Measurements from ENCODE around the gene TRAPPC1.

TRAPPC1 gene

DNA sequence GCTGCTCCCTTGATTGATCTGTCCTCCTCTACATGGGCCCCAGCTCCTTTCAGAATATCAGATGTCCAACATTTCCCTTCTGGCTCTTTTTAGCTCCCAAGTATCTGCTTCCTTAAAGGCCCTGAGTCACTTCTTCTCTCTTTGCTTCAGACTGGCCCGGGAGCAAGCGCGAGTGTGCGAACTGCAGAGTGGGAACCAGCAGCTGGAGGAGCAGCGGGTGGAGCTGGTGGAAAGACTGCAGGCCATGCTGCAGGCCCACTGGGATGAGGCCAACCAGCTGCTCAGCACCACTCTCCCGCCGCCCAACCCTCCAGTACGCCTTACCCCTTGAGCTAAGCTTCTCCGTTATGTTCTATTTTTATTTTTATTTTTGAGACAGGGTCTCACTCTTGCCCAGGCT lies 12.6 kb upstream of the TRAPPC1 start:
- Histone ChIP-seq H3K27ac (ENCODE audit: insufficient read depth, low read length, poor library complexity, severe bottlenecking) (no peak overlapping the region), H3K4me1 (ENCODE audit: control insufficient read depth, insufficient read depth, low read length, poor library complexity, severe bottlenecking) (no peaks in the 10 kb centered on the region), H3K9me3 (ENCODE audit: control insufficient read depth, low read length) (no peaks in the 10 kb centered on the region), H3K27me3 (replicated peaks; ENCODE audit: control insufficient read depth, insufficient read depth, low read length, poor library complexity, severe bottlenecking) (no peaks in the 10 kb centered on the region), H3K4me3 (ENCODE audit: insufficient read depth, low read depth, low read length, poor library complexity, severe bottlenecking) (no peak overlapping the region), H3K36me3 (ENCODE audit: control insufficient read depth, insufficient read depth, low read length) (peaks cover 53% of the 10 kb centered on the region)
- DNase-seq: no peak

DNA sequence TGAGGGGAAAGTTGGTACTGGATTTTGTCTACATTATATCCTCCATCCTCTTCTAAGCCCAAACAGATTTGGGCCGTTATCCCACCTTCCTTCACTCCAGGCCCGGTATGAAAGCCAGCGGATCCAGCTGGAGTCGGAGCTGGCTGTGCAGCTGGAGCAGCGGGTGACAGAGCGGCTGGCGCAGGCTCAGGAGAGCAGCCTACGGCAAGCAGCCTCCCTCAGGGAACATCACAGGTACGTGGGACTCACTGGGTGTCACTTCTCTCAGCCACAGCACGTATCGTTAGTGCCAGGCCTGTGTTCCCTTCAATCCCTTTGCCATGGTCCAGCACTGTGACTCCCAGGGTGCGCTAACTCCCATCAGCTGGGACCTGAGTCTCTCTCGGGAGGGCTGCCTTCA lies 11.5 kb upstream of the TRAPPC1 start:
- no peaks in the 10 kb centered on the region for H3K9me3 ChIP-seq (ENCODE audit: control insufficient read depth, low read length)
- no peaks in the 10 kb centered on the region for H3K27me3 ChIP-seq (replicated peaks; ENCODE audit: control insufficient read depth, insufficient read depth, low read length, poor library complexity, severe bottlenecking)
- no peaks in the 10 kb centered on the region for H3K4me1 ChIP-seq (ENCODE audit: control insufficient read depth, insufficient read depth, low read length, poor library complexity, severe bottlenecking)
- no peak for DNase-seq
- H3K4me3 ChIP-seq (ENCODE audit: insufficient read depth, low read depth, low read length, poor library complexity, severe bottlenecking): no peak overlapping the region
- no peak overlapping the region for H3K27ac ChIP-seq (ENCODE audit: insufficient read depth, low read length, poor library complexity, severe bottlenecking)
- H3K36me3 ChIP-seq (ENCODE audit: control insufficient read depth, insufficient read depth, low read length): peaks cover 46% of the 10 kb centered on the region

DNA sequence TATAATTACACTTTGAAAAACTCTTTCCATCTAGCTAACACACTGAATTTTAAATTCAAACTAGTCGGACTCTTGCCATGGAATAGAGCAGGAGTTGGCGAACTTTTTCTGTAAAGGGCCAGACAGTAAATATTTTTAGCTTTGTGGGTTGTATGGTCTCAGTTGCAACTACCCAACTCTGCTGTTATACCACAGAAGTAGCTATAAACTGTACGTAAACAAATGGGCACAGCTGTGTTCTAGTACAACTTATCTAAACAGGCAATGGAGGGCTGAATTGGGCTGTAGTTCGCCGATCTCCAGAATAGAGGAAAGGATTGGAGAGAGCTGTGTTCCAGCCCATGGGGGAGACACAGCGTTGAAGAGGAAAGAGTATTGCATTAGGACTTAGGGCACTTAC lies 9.0 kb upstream of the TRAPPC1 start:
- Histone ChIP-seq H3K4me3 (ENCODE audit: insufficient read depth, low read depth, low read length, poor library complexity, severe bottlenecking) (no peak overlapping the region), H3K27ac (ENCODE audit: insufficient read depth, low read length, poor library complexity, severe bottlenecking) (no peak overlapping the region), H3K9me3 (ENCODE audit: control insufficient read depth, low read length) (no peaks in the 10 kb centered on the region), H3K4me1 (ENCODE audit: control insufficient read depth, insufficient read depth, low read length, poor library complexity, severe bottlenecking) (no peaks in the 10 kb centered on the region), H3K27me3 (replicated peaks; ENCODE audit: control insufficient read depth, insufficient read depth, low read length, poor library complexity, severe bottlenecking) (no peaks in the 10 kb centered on the region), H3K36me3 (ENCODE audit: control insufficient read depth, insufficient read depth, low read length) (peaks cover 38% of the 10 kb centered on the region)
- no peak for DNase-seq

DNA sequence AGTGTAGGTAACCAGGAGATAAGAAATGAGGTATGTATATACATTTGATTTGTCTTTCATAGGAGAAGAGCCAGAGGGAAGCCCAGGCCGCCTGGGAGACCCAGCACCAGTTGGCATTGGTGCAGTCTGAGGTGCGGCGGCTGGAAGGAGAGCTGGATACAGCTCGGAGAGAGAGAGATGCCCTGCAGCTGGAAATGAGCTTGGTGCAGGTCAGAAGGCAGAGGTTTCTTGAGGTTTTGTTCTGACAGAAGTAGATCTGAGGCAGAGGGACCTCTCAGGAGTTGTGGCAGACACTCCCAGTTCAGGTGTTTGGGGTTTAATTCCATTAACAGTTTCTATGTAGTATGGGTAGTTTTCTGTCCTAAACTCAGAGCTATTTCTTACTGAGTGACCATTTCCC lies 8.3 kb upstream of the TRAPPC1 start:
- H3K27me3 ChIP-seq (replicated peaks; ENCODE audit: control insufficient read depth, insufficient read depth, low read length, poor library complexity, severe bottlenecking): no peaks in the 10 kb centered on the region
- H3K27ac ChIP-seq (ENCODE audit: insufficient read depth, low read length, poor library complexity, severe bottlenecking): no peak overlapping the region
- H3K9me3 ChIP-seq (ENCODE audit: control insufficient read depth, low read length): no peaks in the 10 kb centered on the region
- no peak for DNase-seq
- no peaks in the 10 kb centered on the region for H3K4me1 ChIP-seq (ENCODE audit: control insufficient read depth, insufficient read depth, low read length, poor library complexity, severe bottlenecking)
- H3K4me3 ChIP-seq (ENCODE audit: insufficient read depth, low read depth, low read length, poor library complexity, severe bottlenecking): no peak overlapping the region
- H3K36me3 ChIP-seq (ENCODE audit: control insufficient read depth, insufficient read depth, low read length): peaks cover 33% of the 10 kb centered on the region

DNA sequence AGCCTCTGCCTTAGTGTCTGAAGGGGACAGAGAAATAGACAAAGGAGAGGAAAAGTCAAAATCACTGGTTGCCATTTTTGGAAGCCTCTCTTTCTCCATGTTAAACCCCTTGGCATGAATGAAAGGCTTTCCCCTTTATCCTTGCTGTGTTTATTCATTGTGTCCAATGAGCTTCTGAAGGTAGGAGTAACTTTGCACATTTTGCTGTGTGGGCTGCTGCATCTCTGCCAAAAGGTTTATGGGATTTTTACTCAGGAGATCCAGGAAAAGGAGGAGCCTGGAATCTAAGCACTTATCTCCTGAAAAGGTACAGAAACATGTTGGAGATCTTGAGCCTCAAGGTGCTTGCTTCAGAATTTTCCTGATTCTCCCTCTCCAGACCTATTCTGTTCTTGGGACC lies 4.1 kb upstream of the TRAPPC1 start:
- H3K36me3 ChIP-seq (ENCODE audit: control insufficient read depth, insufficient read depth, low read length): peaks cover 11% of the 10 kb centered on the region

DNA sequence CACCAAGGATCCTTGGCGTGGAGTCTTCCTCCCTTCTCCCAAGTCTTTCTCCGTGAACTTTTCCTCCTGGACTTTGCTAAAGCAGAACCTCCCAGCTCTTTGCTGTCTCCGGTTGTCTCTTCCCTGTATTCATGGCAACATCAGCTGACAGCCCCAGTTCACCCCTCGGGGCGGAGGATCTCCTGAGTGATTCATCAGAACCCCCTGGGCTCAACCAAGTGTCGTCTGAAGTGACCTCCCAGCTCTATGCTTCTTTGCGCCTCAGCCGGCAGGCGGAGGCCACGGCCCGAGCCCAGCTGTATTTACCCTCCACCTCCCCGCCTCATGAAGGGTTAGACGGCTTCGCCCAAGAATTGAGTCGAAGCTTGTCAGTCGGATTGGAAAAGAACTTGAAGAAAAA lies 1.2 kb upstream of the TRAPPC1 start:
- DNase-seq: no peak
- H3K4me3 ChIP-seq (ENCODE audit: insufficient read depth, low read depth, low read length, poor library complexity, severe bottlenecking): peak overlapping the region; percentile 94
- no peak overlapping the region for H3K27ac ChIP-seq (ENCODE audit: insufficient read depth, low read length, poor library complexity, severe bottlenecking)
- H3K9me3 ChIP-seq (ENCODE audit: control insufficient read depth, low read length): no peaks in the 10 kb centered on the region
- peaks cover 18% of the 10 kb centered on the region for H3K36me3 ChIP-seq (ENCODE audit: control insufficient read depth, insufficient read depth, low read length)
- H3K4me1 ChIP-seq (ENCODE audit: control insufficient read depth, insufficient read depth, low read length, poor library complexity, severe bottlenecking): peaks cover 29% of the 10 kb centered on the region
- no peaks in the 10 kb centered on the region for H3K27me3 ChIP-seq (replicated peaks; ENCODE audit: control insufficient read depth, insufficient read depth, low read length, poor library complexity, severe bottlenecking)

More for the DNA sequence above, 4.1 kb upstream of the TRAPPC1 start:
- Histone ChIP-seq H3K27ac (ENCODE audit: insufficient read depth, low read length, poor library complexity, severe bottlenecking) (no peak overlapping the region), H3K4me3 (ENCODE audit: insufficient read depth, low read depth, low read length, poor library complexity, severe bottlenecking) (no peak overlapping the region), H3K9me3 (ENCODE audit: control insufficient read depth, low read length) (no peaks in the 10 kb centered on the region), H3K27me3 (replicated peaks; ENCODE audit: control insufficient read depth, insufficient read depth, low read length, poor library complexity, severe bottlenecking) (no peaks in the 10 kb centered on the region), H3K4me1 (ENCODE audit: control insufficient read depth, insufficient read depth, low read length, poor library complexity, severe bottlenecking) (peaks cover 14% of the 10 kb centered on the region)
- no peak for DNase-seq

DNA sequence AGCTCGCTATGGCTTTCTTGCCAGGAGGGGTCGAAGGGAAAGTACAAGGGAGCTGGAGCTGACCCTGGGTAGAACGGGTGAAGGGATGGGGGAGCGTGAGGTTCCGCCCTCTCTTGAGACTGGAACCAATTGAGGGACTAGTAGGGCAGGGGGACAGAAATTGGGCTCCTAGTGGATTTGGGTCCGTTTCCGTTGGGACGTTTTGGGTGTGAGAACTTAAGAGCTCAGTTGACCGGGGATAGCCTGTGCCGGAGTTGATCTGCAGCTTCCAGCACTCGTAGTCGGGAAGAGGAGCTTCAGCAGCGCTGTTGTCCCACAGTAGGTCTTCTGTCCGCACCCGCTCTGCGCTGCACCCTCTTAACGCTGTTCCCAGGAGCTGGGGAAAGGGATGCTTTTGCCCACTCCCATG lies 741 bp upstream of the TRAPPC1 start:
- H3K4me1 ChIP-seq (ENCODE audit: control insufficient read depth, insufficient read depth, low read length, poor library complexity, severe bottlenecking): peaks cover 29% of the 10 kb centered on the region
- peak in 1 of 3 donors; percentile 8 for DNase-seq

DNA sequence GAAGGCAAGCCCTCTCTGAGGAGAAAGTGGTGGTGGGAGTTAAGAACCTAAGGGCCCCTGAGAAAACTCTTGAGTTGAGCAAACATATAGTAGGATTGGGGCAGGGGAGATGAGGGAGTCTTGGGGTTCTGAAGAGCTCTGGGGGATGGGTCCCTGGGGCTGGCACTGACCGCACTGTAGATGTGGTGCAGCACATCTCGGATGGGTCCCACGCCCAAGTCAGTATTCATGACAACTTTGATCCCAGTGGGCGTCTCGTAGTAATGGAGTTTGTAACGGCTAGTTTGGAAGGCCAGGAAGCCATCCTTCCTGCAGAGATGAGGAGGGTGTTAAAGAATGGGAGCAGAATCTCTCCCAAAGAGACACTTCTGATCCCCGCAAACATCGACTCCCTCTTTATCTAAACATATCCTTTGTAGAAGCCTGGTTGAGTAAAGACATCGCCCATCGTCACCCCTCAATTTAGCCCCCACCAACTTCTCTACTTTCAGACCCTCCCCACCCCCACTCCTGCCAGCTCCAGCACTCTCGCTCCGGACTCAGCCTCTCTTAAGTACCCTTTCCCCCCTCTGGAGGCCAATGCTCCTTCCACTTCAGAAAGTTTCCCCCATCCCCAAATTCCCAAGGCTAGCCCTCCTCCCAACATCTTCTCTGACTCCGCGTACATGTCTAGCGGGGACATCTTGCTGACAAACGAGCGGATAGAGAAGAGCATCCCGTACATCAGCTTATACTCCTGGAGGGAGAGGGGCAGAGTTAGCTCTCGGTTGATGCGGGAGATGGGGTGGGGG lies 710 bp downstream of the TRAPPC1 start:
- peaks cover 7% of the 10 kb centered on the region for H3K36me3 ChIP-seq (ENCODE audit: control insufficient read depth, insufficient read depth, low read length)
- H3K4me3 ChIP-seq (ENCODE audit: insufficient read depth, low read depth, low read length, poor library complexity, severe bottlenecking): peak overlapping the region; percentile 94
- H3K4me1 ChIP-seq (ENCODE audit: control insufficient read depth, insufficient read depth, low read length, poor library complexity, severe bottlenecking): peaks cover 29% of the 10 kb centered on the region
- DNase-seq: no peak
- H3K27ac ChIP-seq (ENCODE audit: insufficient read depth, low read length, poor library complexity, severe bottlenecking): peak overlapping the region; percentile 89
- H3K9me3 ChIP-seq (ENCODE audit: control insufficient read depth, low read length): no peaks in the 10 kb centered on the region
- H3K27me3 ChIP-seq (replicated peaks; ENCODE audit: control insufficient read depth, insufficient read depth, low read length, poor library complexity, severe bottlenecking): no peaks in the 10 kb centered on the region

More for the DNA sequence above, 741 bp upstream of the TRAPPC1 start:
- no peaks in the 10 kb centered on the region for H3K9me3 ChIP-seq (ENCODE audit: control insufficient read depth, low read length)
- H3K4me3 ChIP-seq (ENCODE audit: insufficient read depth, low read depth, low read length, poor library complexity, severe bottlenecking): peak overlapping the region; percentile 94
- peak overlapping the region; percentile 89 for H3K27ac ChIP-seq (ENCODE audit: insufficient read depth, low read length, poor library complexity, severe bottlenecking)
- H3K27me3 ChIP-seq (replicated peaks; ENCODE audit: control insufficient read depth, insufficient read depth, low read length, poor library complexity, severe bottlenecking): no peaks in the 10 kb centered on the region
- peaks cover 18% of the 10 kb centered on the region for H3K36me3 ChIP-seq (ENCODE audit: control insufficient read depth, insufficient read depth, low read length)

DNA sequence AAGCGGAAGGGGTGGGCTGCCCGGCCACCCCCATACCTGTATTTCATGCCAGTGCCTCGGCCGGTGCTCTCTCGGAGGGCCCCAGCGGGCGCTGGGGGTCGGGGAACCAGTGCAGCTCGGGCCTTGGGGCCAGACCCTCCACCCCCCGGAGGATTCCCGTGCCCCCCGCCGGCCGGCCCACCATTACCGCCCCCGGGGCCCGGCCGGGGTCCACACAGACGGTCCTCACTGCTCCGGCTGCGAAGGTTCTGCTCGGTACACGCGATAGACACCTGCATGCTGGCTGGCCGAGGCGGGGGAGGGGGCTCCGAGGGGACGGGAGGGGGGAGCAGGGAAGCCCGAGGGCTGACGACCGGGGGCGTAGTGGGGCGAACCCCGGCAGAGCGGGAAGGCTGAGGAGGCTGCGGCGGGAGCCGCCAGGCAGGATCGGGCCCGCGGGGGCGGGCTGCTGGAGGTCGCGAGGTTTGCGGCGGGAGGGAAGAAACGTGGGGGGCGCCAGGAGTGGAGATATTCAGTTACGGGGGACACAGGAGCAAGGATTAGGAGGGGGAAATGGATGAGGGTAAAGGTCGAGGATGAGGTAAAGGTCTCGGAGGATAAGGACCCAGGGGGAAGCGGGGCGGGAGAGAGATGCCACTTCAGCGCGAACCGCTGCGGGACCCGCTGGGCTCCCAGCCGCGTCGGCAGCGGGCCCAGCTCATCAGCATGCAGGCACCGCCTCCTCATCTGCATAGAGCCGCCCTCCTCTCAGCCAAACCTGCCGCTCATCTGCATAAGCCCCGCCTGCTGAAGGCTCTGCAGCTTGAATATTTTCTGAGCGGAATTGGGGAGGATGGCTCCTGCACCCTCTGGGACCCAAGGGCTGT lies 2.4 kb downstream of the TRAPPC1 start, which contains the start of gene KCNAB3:
TSS of gene KCNAB3 (minus strand) at position 699 of the 866 bp plus-strand sequence. CDS start at position 278, 421 bp downstream.
- H3K9me3 ChIP-seq (ENCODE audit: control insufficient read depth, low read length): no peaks in the 10 kb centered on the region
- H3K36me3 ChIP-seq (ENCODE audit: control insufficient read depth, insufficient read depth, low read length): peaks cover 7% of the 10 kb centered on the region
- H3K4me3 ChIP-seq (ENCODE audit: insufficient read depth, low read depth, low read length, poor library complexity, severe bottlenecking): no peak within 1 kb of the TSS
- peaks cover 29% of the 10 kb centered on the region for H3K4me1 ChIP-seq (ENCODE audit: control insufficient read depth, insufficient read depth, low read length, poor library complexity, severe bottlenecking)
- H3K27me3 ChIP-seq (replicated peaks; ENCODE audit: control insufficient read depth, insufficient read depth, low read length, poor library complexity, severe bottlenecking): no peaks in the 10 kb centered on the region
- peak in 2 of 3 donors; percentile 53 for DNase-seq
- H3K27ac ChIP-seq (ENCODE audit: insufficient read depth, low read length, poor library complexity, severe bottlenecking): no peak within 1 kb of the TSS

DNA sequence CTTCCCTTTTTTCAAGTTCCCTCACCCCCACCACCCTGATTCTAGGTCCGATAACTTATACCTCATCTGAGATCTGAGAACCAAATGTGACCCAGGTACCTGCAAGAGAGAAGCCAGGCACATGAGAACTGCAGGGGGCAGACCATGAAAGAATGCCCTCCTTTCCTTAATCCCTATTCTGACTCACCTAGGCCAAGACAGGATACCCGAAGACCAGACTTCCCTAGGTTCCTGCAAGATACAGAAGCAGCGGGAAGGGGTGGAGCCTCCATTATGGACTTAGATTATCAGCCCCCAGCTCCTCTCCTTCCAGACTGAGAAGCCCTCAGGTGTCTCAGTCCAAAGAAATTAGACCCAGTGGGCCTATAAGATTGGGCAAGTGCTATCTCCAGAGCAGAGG lies 4.2 kb downstream of the TRAPPC1 start:
- Histone ChIP-seq H3K36me3 (ENCODE audit: control insufficient read depth, insufficient read depth, low read length) (peaks cover 7% of the 10 kb centered on the region), H3K4me1 (ENCODE audit: control insufficient read depth, insufficient read depth, low read length, poor library complexity, severe bottlenecking) (peaks cover 26% of the 10 kb centered on the region), H3K27me3 (replicated peaks; ENCODE audit: control insufficient read depth, insufficient read depth, low read length, poor library complexity, severe bottlenecking) (no peaks in the 10 kb centered on the region), H3K27ac (ENCODE audit: insufficient read depth, low read length, poor library complexity, severe bottlenecking) (no peak overlapping the region), H3K9me3 (ENCODE audit: control insufficient read depth, low read length) (no peaks in the 10 kb centered on the region), H3K4me3 (ENCODE audit: insufficient read depth, low read depth, low read length, poor library complexity, severe bottlenecking) (no peak overlapping the region)
- DNase-seq: no peak
